Measurements from ENCODE around the gene DEK.
"Not testable (repeated sequence)": the region's sequence is repeated elsewhere in the genome, so short reads cannot be mapped to it uniquely, and the experiment has no call there.

Gene DEK

DNA sequence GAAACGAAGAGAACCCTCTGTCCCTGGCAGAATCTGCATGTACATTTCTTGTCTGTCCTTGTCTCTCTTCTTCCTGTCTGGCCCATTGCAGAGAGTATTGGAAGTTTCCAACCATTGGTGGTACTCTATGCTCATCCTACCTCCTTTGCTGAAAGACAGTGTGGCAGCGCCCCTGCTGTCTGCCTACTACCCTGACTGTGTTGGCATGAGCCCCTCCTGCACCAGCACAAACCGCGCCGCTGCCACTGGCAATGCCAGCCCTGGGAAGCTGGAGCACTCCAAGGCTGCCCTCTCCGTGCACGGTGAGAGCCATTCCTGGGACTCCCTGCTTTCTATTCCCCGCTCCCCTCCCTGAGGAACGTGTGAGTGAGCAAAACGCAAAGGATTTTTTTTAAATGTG is 76.6 kb downstream of the DEK start:
- DNase-seq: no peak

DNA sequence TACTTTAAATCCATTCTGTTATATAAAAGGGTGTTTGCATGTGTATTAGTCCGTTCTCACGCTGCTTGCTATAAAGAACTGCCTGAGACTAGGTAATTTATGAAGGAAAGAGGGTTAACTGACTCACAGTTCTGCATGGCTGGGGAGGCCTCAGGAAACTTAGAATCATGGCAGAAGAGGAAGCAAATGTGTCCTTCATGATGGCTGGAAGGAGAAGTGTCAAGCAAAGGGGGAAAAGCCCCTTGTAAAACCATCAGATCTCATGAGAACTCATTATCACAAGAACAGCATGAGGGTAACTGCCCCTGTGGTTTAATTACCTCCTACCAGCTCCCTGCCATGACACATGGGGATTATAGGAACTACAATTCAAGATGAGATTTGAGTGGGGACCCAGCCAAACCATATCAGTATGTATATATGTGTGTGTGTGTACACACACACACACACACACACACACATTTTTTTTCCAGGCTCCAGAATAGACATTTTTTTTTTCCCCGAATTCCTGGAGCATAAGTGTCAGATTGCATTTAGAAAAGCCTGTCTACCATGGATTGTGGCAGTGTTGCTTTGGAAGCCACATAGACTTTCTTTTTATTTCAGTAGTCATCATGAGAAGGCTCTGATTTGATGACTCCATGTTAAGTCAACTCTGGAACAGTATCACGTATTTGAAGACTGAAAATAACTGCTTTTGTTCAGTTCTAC is 77.6 kb downstream of the DEK start:
- DNase-seq: no peak

DNA sequence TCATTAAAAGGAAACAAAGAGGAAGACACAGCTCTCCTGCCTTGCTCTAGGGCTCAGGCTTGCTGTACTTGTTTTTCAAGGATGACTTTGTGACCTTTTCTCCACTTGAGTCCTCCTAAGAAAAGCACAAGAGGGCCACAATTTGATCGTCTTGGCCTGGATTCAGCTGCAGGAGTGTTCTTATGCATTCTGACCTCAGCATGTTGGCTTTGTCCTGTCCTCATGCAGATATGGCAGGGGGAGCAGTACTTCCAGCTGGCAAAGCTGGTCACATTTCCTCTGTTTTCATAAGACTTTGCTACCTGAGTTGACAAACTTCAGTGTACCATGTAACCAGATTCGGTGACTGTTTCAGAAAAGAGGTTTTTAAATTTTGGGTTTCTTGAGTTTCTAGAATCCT is 78.3 kb downstream of the DEK start:
- no peak for DNase-seq

- DNase-seq: no peak
These were observed 78.7 kb downstream of the DEK start for GRCh38 chr6:18185624-18186023.

- no peak for DNase-seq
These were observed 80.6 kb downstream of the DEK start for GRCh38 chr6:18183766-18184165.

- DNase-seq: no peak
These were observed 81.8 kb downstream of the DEK start for GRCh38 chr6:18182568-18182967.

DNA sequence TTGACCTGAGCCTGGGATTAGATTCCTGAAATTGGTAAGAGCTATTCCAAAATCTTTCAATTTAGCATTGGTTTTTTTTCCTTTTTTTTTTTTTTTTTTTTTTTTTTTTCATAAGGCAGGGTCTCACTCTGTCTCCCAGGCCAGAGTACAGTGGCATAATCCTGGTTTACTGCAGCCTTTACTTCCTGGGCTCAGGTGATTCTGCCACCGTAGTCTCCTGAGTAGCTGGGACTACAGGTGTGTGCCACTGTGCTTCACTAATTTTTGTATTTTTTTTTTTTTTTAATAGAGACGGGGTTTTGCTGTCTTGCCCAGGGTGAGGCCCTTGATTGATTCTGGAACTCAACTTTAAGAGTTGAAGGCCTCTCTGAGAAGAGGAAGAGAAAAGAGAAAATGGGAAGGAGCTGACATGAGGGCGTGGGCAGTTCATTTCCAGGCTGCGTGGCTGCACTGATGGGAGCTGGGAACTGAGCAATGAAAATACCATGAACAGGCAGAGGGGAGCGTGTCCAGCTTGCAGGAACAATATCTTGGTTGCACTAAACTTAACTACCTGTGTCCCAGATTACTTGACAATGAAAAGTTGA is 84.5 kb downstream of the DEK start:
- DNase-seq: no peak

DNA sequence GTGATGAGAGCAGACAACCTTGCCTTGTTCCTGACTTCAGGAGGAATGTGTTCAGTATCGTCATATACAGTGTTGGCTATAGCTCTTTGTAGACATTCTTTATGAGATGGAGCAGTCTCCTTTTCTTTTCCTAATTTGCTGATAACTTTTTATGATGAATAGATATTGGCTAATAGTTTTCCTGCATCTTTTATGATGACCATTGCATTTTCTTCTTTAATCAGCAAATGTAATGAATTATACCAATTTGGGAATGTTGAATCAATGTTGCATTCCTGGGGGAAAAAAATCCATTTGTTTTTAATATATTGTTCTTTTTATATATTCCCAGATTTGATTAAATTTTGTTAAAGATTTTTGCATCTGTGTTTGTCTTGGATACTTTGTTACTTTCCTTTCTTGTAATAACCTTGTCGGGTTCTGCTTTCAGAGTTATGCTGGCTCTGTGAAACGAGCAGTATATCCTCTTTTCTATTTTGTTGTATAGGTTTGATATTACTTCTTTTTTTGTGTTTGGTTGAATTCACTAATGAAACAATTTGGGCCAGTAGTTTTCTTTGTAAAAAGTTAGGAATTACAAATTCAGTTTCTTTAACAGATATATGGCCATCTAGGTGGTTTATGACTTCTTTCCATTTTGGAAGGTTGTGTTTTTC is 85.2 kb downstream of the DEK start:
- no peak for DNase-seq

GRCh38 chr6:18177286-18177965 is 86.9 kb downstream of the DEK start:
- no peak for DNase-seq

DNA sequence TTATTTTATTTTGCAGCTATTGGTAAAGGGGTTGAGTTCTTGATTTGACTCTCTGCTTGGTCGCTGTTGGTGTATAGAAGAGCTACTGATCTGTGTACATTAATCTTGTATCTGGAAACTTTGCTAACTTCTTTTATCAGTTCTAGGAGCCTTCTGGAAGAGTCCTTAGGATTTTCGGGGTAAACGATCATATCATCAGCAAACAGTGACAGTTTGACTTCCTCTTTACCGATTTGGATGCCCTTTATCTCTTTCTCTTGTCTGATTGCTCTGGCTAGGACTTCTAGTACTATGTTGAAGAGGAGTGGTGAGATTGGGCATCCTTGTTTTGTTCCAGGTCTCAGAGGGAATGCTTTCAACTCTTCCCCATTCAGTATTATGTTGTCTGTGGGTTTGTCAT is 88.1 kb downstream of the DEK start:
- not testable (repeated sequence) for DNase-seq

All from stimulated activated CD4-positive, alpha-beta T cell treated with anti-CD3 and anti-CD28 coated beads, Interleukin-12 subunit alpha, Interleukin-12 subunit beta, amount 100 ng/mL, for 4 hours (primary cell).